Measurements from ENCODE around the gene PNPLA6. TPM values are rescaled to one million over a fixed set of nuclear protein-coding genes. Genes with fewer than 3 reads are reported as not detected.

Gene PNPLA6
- total RNA-seq, 1 donor from 2014 or later, result 140 TPM

GRCh38 chr19:7560255-7560654, 24.7 kb downstream of the PNPLA6 start:
- TF ChIP-seq, protein P1, sequence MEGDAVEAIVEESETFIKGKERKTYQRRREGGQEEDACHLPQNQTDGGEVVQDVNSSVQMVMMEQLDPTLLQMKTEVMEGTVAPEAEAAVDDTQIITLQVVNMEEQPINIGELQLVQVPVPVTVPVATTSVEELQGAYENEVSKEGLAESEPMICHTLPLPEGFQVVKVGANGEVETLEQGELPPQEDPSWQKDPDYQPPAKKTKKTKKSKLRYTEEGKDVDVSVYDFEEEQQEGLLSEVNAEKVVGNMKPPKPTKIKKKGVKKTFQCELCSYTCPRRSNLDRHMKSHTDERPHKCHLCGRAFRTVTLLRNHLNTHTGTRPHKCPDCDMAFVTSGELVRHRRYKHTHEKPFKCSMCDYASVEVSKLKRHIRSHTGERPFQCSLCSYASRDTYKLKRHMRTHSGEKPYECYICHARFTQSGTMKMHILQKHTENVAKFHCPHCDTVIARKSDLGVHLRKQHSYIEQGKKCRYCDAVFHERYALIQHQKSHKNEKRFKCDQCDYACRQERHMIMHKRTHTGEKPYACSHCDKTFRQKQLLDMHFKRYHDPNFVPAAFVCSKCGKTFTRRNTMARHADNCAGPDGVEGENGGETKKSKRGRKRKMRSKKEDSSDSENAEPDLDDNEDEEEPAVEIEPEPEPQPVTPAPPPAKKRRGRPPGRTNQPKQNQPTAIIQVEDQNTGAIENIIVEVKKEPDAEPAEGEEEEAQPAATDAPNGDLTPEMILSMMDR (IDR thresholded peaks at IDR 0.05; ENCODE audit: unreplicated experiment), result no peak
- no peaks in the 10 kb centered on the region for H3K27me3 Mint-ChIP-seq
- peaks cover 14% of the 10 kb centered on the region for H3K36me3 Mint-ChIP-seq (ENCODE audit: insufficient read depth)
- no peaks in the 10 kb centered on the region for H3K9me3 Mint-ChIP-seq (ENCODE audit: low read depth)
- no peak overlapping the region for H3K4me3 Mint-ChIP-seq (ENCODE audit: low read depth)
- no peak for DNase-seq (ENCODE audit: low spot score, unreplicated experiment)
- no peak overlapping the region for H3K27ac Mint-ChIP-seq
- H3K4me1 Mint-ChIP-seq (ENCODE audit: low read depth), result no peaks in the 10 kb centered on the region

DNA sequence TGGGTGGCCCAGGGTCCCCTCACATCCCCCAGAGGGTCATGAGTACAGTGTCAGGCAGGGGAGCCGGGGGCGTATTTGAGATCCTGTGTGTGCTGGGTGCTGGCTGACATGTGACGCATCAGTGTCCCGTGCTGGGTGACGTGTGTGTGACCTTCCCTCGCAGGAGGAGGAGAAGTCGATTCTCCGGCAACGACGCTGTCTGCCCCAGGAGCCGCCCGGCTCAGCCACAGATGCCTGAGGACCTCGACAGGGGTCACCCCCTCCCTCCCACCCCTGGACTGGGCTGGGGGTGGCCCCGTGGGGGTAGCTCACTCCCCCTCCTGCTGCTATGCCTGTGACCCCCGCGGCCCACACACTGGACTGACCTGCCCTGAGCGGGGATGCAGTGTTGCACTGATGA, 25.8 kb downstream of the PNPLA6 start:
- Mint-ChIP-seq H3K4me1 (ENCODE audit: low read depth) (no peaks in the 10 kb centered on the region), H3K27me3 (no peaks in the 10 kb centered on the region), H3K36me3 (ENCODE audit: insufficient read depth) (peaks cover 12% of the 10 kb centered on the region), H3K4me3 (ENCODE audit: low read depth) (no peak overlapping the region), H3K9me3 (ENCODE audit: low read depth) (no peaks in the 10 kb centered on the region), H3K27ac (no peak overlapping the region)
- no peak for DNase-seq (ENCODE audit: low spot score, unreplicated experiment)
- TF ChIP-seq, protein P1 (IDR thresholded peaks at IDR 0.05; ENCODE audit: unreplicated experiment), result no peak

- Mint-ChIP-seq H3K4me1 (ENCODE audit: low read depth) (no peaks in the 10 kb centered on the region), H3K9me3 (ENCODE audit: low read depth) (no peaks in the 10 kb centered on the region), H3K4me3 (ENCODE audit: low read depth) (no peak overlapping the region), H3K36me3 (ENCODE audit: insufficient read depth) (peaks cover 12% of the 10 kb centered on the region), H3K27ac (no peak overlapping the region), H3K27me3 (no peaks in the 10 kb centered on the region)
- DNase-seq (ENCODE audit: low spot score, unreplicated experiment), result no peak
- TF ChIP-seq, protein P1 (IDR thresholded peaks at IDR 0.05; ENCODE audit: unreplicated experiment), result no peak
These were observed 27.3 kb downstream of the PNPLA6 start for GRCh38 chr19:7562646-7563393.

GRCh38 chr19:7564866-7565265, 29.3 kb downstream of the PNPLA6 start:
- no peak for DNase-seq (ENCODE audit: low spot score, unreplicated experiment)
- TF ChIP-seq, protein P1 (IDR thresholded peaks at IDR 0.05; ENCODE audit: unreplicated experiment), result no peak
- no peaks in the 10 kb centered on the region for H3K27me3 Mint-ChIP-seq
- peaks cover 9% of the 10 kb centered on the region for H3K36me3 Mint-ChIP-seq (ENCODE audit: insufficient read depth)
- no peak overlapping the region for H3K4me3 Mint-ChIP-seq (ENCODE audit: low read depth)
- no peaks in the 10 kb centered on the region for H3K9me3 Mint-ChIP-seq (ENCODE audit: low read depth)
- no peak overlapping the region for H3K27ac Mint-ChIP-seq
- H3K4me1 Mint-ChIP-seq (ENCODE audit: low read depth), result no peaks in the 10 kb centered on the region

- H3K27me3 Mint-ChIP-seq, result no peaks in the 10 kb centered on the region
- peaks cover 6% of the 10 kb centered on the region for H3K36me3 Mint-ChIP-seq (ENCODE audit: insufficient read depth)
- TF ChIP-seq, protein P1 (IDR thresholded peaks at IDR 0.05; ENCODE audit: unreplicated experiment), result no peak
- DNase-seq (ENCODE audit: low spot score, unreplicated experiment), result no peak
- H3K4me3 Mint-ChIP-seq (ENCODE audit: low read depth), result no peak overlapping the region
- no peaks in the 10 kb centered on the region for H3K9me3 Mint-ChIP-seq (ENCODE audit: low read depth)
- no peaks in the 10 kb centered on the region for H3K4me1 Mint-ChIP-seq (ENCODE audit: low read depth)
- no peak overlapping the region for H3K27ac Mint-ChIP-seq
These were observed 29.8 kb downstream of the PNPLA6 start for GRCh38 chr19:7565332-7565731.

All from progenitor cell of endocrine pancreas (in vitro differentiated cells).